Measurements from ENCODE around the gene POLR1C. TPM values are rescaled to one million over a fixed set of nuclear protein-coding genes. Genes with fewer than 3 reads are reported as not detected.

POLR1C gene
- total RNA-seq, 4 donors from 2014 or later, result 7.4 to 24.7 (median 15.5) TPM

DNA sequence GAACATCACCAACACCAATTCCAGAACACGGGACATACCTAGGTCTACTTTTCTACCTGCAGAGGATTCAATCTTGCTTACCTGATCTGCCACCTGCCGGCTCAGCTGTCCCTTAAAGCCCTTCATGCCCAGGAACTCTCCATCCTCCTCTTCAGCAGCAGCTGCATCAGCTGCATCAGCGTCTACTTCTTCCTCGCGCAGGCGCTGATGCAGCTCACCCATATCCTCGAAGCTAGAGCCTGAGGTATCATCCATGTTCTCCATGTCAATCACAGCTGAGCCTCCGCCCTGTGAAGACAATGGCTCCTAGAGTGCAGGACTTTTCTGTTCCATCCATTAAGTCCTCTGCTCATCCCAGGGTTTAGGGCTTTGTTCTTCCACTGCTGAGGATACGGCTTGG, 1.1 kb upstream of the POLR1C start:
- peaks cover 0 to 22% (median 6%) of the 10 kb centered on the region in 4 donors for H3K36me3 ChIP-seq
- intact Hi-C loops (cut with DNase I; ENCODE audit: low total_unique reads) (no loop called here), in situ Hi-C loops (cut with MboI; ENCODE audit: low pct_ligation_motif_present in 1 of 4, low pct_unique_long_range_greater_than_20kb in 1 of 4, low sequenced_read_pairs in 3 of 4) (no loop called here)

DNA sequence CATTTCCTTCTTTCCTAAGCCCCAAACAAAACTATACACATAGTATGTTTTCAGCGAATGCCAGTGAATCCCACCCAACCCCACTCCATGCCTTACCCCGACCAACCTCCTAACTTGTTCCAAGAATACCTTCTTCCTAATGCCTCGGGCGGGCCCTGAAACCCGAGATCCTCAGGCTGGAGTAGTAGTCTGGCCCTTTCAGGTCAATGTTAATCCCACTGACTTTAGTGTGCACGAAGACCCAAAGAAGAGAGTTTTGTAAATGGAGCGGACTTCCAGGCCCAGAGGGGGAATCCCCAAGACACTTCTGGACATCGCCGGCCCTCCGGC, 557 bp upstream of the POLR1C start:
- Histone ChIP-seq H3K9me3 (no peaks in the 10 kb centered on the region), H3K36me3 (peaks cover 0 to 25% (median 8%) of the 10 kb centered on the region in 4 donors), H3K4me1 (peaks cover 24 to 39% (median 28%) of the 10 kb centered on the region in 4 donors), H3K4me3 (peak overlapping the region; percentile 60 to 87 (median 78)), H3K27me3 (no peaks in the 10 kb centered on the region), H3K27ac (peak overlapping the region; percentile 89 to 93 (median 92))
- no peak for TF ChIP-seq CTCF (IDR thresholded peaks at IDR 0.05)
- TF ChIP-seq POLR2AphosphoS5 (IDR thresholded peaks at IDR 0.05), result no peak
- TF ChIP-seq EP300 (IDR thresholded peaks at IDR 0.05; ENCODE audit: low read depth), result no peak
- TF ChIP-seq POLR2A (IDR thresholded peaks at IDR 0.05), result no peak
- WGBS, 2 donors (ENCODE audit: low coverage in 1 of 2), result 1 to 13% methylated on average over 3 to 10 of the region's 10 CpGs
- intact Hi-C loops (cut with DNase I; ENCODE audit: low total_unique reads) (no loop called here), in situ Hi-C loops (cut with MboI; ENCODE audit: low pct_ligation_motif_present in 1 of 4, low pct_unique_long_range_greater_than_20kb in 1 of 4, low sequenced_read_pairs in 3 of 4) (no loop called here)
- DNase-seq, result no peak

More for the DNA sequence above, 1.1 kb upstream of the POLR1C start:
- TF ChIP-seq EP300 (IDR thresholded peaks at IDR 0.05; ENCODE audit: low read depth), result no peak
- no peak for TF ChIP-seq POLR2AphosphoS5 (IDR thresholded peaks at IDR 0.05)
- no peak for TF ChIP-seq POLR2A (IDR thresholded peaks at IDR 0.05)
- TF ChIP-seq CTCF (IDR thresholded peaks at IDR 0.05), result no peak
- no peaks in the 10 kb centered on the region for H3K27me3 ChIP-seq
- 65 to 73% methylated on average over 7 to 9 of the region's 9 CpGs for WGBS, 2 donors (ENCODE audit: low coverage in 1 of 2)
- H3K9me3 ChIP-seq, result no peaks in the 10 kb centered on the region
- peak overlapping the region; percentile 89 to 93 (median 92) for H3K27ac ChIP-seq
- H3K4me1 ChIP-seq, result peaks cover 24 to 44% (median 33%) of the 10 kb centered on the region in 4 donors
- no peak for DNase-seq
- peak overlapping the region; percentile 60 to 87 (median 78) for H3K4me3 ChIP-seq

GRCh38 chr6:43517505-43518357, 842 bp downstream of the POLR1C start:
- H3K9me3 ChIP-seq, result no peaks in the 10 kb centered on the region
- intact Hi-C loops (cut with DNase I; ENCODE audit: low total_unique reads) (no loop called here), in situ Hi-C loops (cut with MboI; ENCODE audit: low pct_ligation_motif_present in 1 of 4, low pct_unique_long_range_greater_than_20kb in 1 of 4, low sequenced_read_pairs in 3 of 4) (no loop called here)
- TF ChIP-seq CTCF (IDR thresholded peaks at IDR 0.05) (no peak), POLR2AphosphoS5 (IDR thresholded peaks at IDR 0.05) (no peak), EP300 (IDR thresholded peaks at IDR 0.05; ENCODE audit: low read depth) (no peak), POLR2A (IDR thresholded peaks at IDR 0.05) (no peak)
- no peak for DNase-seq
- H3K27ac ChIP-seq, result peak overlapping the region; percentile 89 to 93 (median 92)
- H3K36me3 ChIP-seq, result peaks cover 0 to 30% (median 14%) of the 10 kb centered on the region in 4 donors
- no peaks in the 10 kb centered on the region for H3K27me3 ChIP-seq
- peaks cover 24 to 36% (median 28%) of the 10 kb centered on the region in 4 donors for H3K4me1 ChIP-seq
- peak overlapping the region; percentile 25 to 86 (median 66) for H3K4me3 ChIP-seq
- 0 to 3% methylated on average over 7 to 10 of the region's 10 CpGs for WGBS, 2 donors (ENCODE audit: low coverage in 1 of 2)

DNA sequence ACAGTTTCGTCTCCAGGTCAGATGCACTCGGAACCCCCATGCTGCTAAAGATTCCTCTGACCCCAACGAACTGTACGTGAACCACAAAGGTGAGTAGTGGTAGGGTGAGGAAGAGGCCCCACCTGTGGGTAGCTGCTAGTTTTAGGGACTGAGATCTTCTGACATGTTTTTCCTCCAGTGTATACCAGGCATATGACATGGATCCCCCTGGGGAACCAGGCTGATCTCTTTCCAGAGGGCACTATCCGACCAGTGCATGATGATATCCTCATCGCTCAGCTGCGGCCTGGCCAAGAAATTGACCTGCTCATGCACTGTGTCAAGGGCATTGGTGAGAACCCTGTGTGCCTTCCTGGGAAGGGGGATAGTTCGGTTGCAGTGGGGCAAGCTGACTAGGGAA, 3.2 kb downstream of the POLR1C start:
- Histone ChIP-seq H3K9me3 (no peaks in the 10 kb centered on the region), H3K27ac (no peak overlapping the region), H3K4me3 (no peak overlapping the region), H3K36me3 (peaks cover 0 to 39% (median 16%) of the 10 kb centered on the region in 4 donors), H3K4me1 (peaks cover 22 to 26% (median 24%) of the 10 kb centered on the region in 4 donors), H3K27me3 (no peaks in the 10 kb centered on the region)
- 92% methylated on average over 8 of the region's 8 CpGs; no CpG with 5 or more reads in 1 of the 2 donors for WGBS, 2 donors (ENCODE audit: low coverage in 1 of 2)
- in situ Hi-C loops (cut with MboI; ENCODE audit: low pct_ligation_motif_present in 1 of 4, low pct_unique_long_range_greater_than_20kb in 1 of 4, low sequenced_read_pairs in 3 of 4), result no loop called here
- intact Hi-C loops (cut with DNase I; ENCODE audit: low total_unique reads), result no loop called here
- TF ChIP-seq POLR2AphosphoS5 (IDR thresholded peaks at IDR 0.05) (no peak), CTCF (IDR thresholded peaks at IDR 0.05) (no peak), POLR2A (IDR thresholded peaks at IDR 0.05) (no peak), EP300 (IDR thresholded peaks at IDR 0.05; ENCODE audit: low read depth) (no peak)
- no peak for DNase-seq

Measured in transverse colon (tissue), 4 donors.